Upper lobe of left lung (tissue), 4 donors: ENCODE results near the gene KIF6.

Experiments used
- CTCF ChIP-seq, 6 experiments: fragments of 450-650 bp in 4 of 6; fragments of 200-600 bp in 2 of 6; sonication (generic) in 2 of 6; IDR thresholded peaks; one replicate each; pipeline ENCODE4 v1.5.1; 2016 to 2019; ENCODE audit warnings: antibody characterized with exemption in 6 of 6
- POLR2A ChIP-seq, 4 donors: fragments of 450-650 bp; IDR thresholded peaks; one replicate each; pipeline ENCODE4 v1.5.1; 2016 to 2017; ENCODE audit warnings: antibody characterized with exemption in 4 of 4, mild to moderate bottlenecking in 2 of 4
- POLR2AphosphoS5 ChIP-seq, 2 donors: sonication (generic); formaldehyde crosslinking; IDR thresholded peaks; one replicate each; pipeline ENCODE4 v1.5.1; 2017; ENCODE audit warnings: antibody characterized with exemption in 2 of 2

- no peak for TF ChIP-seq POLR2A (IDR thresholded peaks at IDR 0.05)
- TF ChIP-seq CTCF (IDR thresholded peaks at IDR 0.05) = no peak
- TF ChIP-seq POLR2AphosphoS5 (IDR thresholded peaks at IDR 0.05) = no peak
Measured at GRCh38 chr6:39634646-39635341, 90.4 kb downstream of the KIF6 start.
